DND-41 (cell line): ENCODE results near the gene MIOX.
A peak's percentile ranks its signal among the peaks of the same experiment; 100 is the strongest.

ENCODE experiments used
- ATAC-seq: fragments of 200-7000 bp; cut with Tn5 transposase; 3 replicates; pipeline ENCODE4 v1.9.1; 2021; ENCODE audit warnings: low read depth; ENCODE audit not compliant: insufficient read depth
- DNase-seq: peaks from one replicate; pipeline ENCODE4 v3.0.0-alpha.2; 2020
- H2AFZ ChIP-seq: 2 replicates; pipeline ENCODE4 v1.6.0; 2012; ENCODE audit warnings: low read depth, low read length
- H3K27ac ChIP-seq: 2 replicates; pipeline ENCODE4 v1.5.1; 2012; ENCODE audit warnings: low read length, inconsistent platforms
- H3K27me3 ChIP-seq: fragments of 200-600 bp; sonication (generic); 2 replicates; pipeline ENCODE4 v1.6.0; 2012; ENCODE audit warnings: low read length, mild to moderate bottlenecking, inconsistent platforms; ENCODE audit not compliant: insufficient read depth, poor library complexity
- H3K36me3 ChIP-seq: 2 replicates; pipeline ENCODE4 v1.5.1; 2012; ENCODE audit warnings: low read length, inconsistent platforms; ENCODE audit not compliant: insufficient read depth
- H3K4me1 ChIP-seq: 2 replicates; pipeline ENCODE4 v1.5.1; 2012; ENCODE audit warnings: mild to moderate bottlenecking, low read length; ENCODE audit not compliant: insufficient read depth
- H3K4me2 ChIP-seq: 2 replicates; pipeline ENCODE4 v1.6.0; 2012; ENCODE audit warnings: mild to moderate bottlenecking, moderate library complexity, low read length, inconsistent platforms; ENCODE audit not compliant: insufficient read depth
- H3K4me3 ChIP-seq, 2 experiments: fragments of 200-600 bp in 1 of 2; shearing (Covaris generic) in 1 of 2; 2 replicates each; pipeline ENCODE4 v1.5.1; 2012 to 2016; ENCODE audit warnings: inconsistent platforms in 2 of 2, low read length in 2 of 2, mild to moderate bottlenecking in 2 of 2, low read depth in 1 of 2, moderate library complexity in 1 of 2
- H3K79me2 ChIP-seq: 2 replicates; pipeline ENCODE4 v1.6.0; 2012; ENCODE audit warnings: low read length, inconsistent platforms; ENCODE audit not compliant: insufficient read depth
- H3K9ac ChIP-seq: 2 replicates; pipeline ENCODE4 v1.6.0; 2012; ENCODE audit warnings: low read depth, mild to moderate bottlenecking, inconsistent platforms, low read length, moderate library complexity
- H3K9me3 ChIP-seq: 2 replicates; pipeline ENCODE4 v1.5.1; 2012; ENCODE audit warnings: low read length, moderate library complexity, mild to moderate bottlenecking, inconsistent platforms; ENCODE audit not compliant: insufficient read depth, severe bottlenecking
- H4K20me1 ChIP-seq: 2 replicates; pipeline ENCODE4 v1.6.0; 2012; ENCODE audit warnings: low read length; ENCODE audit not compliant: insufficient read depth
- EZH2 ChIP-seq: IDR thresholded peaks from 3 replicates; pipeline ENCODE4 v1.6.1; 2012; ENCODE audit warnings: borderline replicate concordance, low read depth, mild to moderate bottlenecking, moderate library complexity, low read length, inconsistent platforms; ENCODE audit not compliant: severe bottlenecking
- TF ChIP-seq, protein P1 (sequence below): IDR thresholded peaks from 2 replicates; pipeline ENCODE4 v1.5.1; 2012; ENCODE audit warnings: borderline replicate concordance, low read length, moderate library complexity, mild to moderate bottlenecking; ENCODE audit not compliant: poor library complexity, severe bottlenecking; ENCODE audit errors: extremely low read depth

MIOX gene

DNA sequence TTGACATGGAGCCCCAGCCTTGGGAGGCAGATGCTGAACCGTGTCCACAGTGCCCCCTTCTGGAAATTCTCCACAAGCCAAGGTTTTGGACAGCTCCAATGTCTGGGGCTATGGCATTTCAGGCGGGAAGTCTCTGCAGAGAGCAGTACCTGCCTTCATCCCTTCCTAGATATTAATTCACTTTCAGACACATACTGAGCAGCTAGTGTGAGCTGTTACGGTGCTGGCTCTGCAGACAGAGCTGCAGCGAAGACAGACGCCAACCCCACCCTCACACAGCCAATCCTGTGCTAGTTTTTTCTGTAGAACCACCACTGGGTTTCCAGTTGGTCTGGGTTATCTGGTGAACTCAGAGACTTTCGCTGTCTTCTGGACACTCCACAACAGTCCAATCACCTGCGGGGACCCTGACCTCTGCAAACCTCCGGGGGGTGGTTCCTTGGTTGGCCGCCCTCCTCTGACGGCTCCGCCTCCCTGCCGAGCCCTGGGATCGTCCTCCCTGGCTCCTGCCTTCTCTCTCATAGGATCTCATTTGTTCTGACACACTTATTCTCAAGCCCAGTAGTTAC lies 11.7 kb downstream of the MIOX start:
- no peak overlapping the region for H3K27ac ChIP-seq
- TF ChIP-seq, protein P1, sequence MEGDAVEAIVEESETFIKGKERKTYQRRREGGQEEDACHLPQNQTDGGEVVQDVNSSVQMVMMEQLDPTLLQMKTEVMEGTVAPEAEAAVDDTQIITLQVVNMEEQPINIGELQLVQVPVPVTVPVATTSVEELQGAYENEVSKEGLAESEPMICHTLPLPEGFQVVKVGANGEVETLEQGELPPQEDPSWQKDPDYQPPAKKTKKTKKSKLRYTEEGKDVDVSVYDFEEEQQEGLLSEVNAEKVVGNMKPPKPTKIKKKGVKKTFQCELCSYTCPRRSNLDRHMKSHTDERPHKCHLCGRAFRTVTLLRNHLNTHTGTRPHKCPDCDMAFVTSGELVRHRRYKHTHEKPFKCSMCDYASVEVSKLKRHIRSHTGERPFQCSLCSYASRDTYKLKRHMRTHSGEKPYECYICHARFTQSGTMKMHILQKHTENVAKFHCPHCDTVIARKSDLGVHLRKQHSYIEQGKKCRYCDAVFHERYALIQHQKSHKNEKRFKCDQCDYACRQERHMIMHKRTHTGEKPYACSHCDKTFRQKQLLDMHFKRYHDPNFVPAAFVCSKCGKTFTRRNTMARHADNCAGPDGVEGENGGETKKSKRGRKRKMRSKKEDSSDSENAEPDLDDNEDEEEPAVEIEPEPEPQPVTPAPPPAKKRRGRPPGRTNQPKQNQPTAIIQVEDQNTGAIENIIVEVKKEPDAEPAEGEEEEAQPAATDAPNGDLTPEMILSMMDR: peak; percentile 85
- no peak for TF ChIP-seq EZH2
- H3K9me3 ChIP-seq: no peaks in the 10 kb centered on the region
- DNase-seq: peak; percentile 73
- H3K4me3 ChIP-seq: no peak overlapping the region
- ATAC-seq: peak; percentile 87
- H3K4me2 ChIP-seq: no peak overlapping the region
- no peaks in the 10 kb centered on the region for H3K79me2 ChIP-seq
- H2AFZ ChIP-seq: no peak overlapping the region
- no peak overlapping the region for H3K9ac ChIP-seq
- no peaks in the 10 kb centered on the region for H3K27me3 ChIP-seq
- H3K4me1 ChIP-seq: no peaks in the 10 kb centered on the region
- peaks cover 15% of the 10 kb centered on the region for H3K36me3 ChIP-seq
- no peaks in the 10 kb centered on the region; the same call in 1 of the 2 replicates for H4K20me1 ChIP-seq

- no peak overlapping the region for H2AFZ ChIP-seq
- no peak overlapping the region for H3K4me2 ChIP-seq
- no peaks in the 10 kb centered on the region for H3K27me3 ChIP-seq
- peaks cover 30% of the 10 kb centered on the region for H3K36me3 ChIP-seq
- H3K4me1 ChIP-seq: peaks cover 11% of the 10 kb centered on the region
- peaks cover 10% of the 10 kb centered on the region for H3K79me2 ChIP-seq
- TF ChIP-seq EZH2: no peak
- TF ChIP-seq, protein P1: no peak
- DNase-seq (no peak), ATAC-seq (no peak)
- H3K9ac ChIP-seq: no peak overlapping the region
- no peak overlapping the region for H3K27ac ChIP-seq
- H3K9me3 ChIP-seq: no peaks in the 10 kb centered on the region
- peaks cover 7% of the 10 kb centered on the region; the same call in 1 of the 2 replicates for H4K20me1 ChIP-seq
- no peak overlapping the region for H3K4me3 ChIP-seq
Measured at GRCh38 chr22:50500452-50500851, 13.8 kb downstream of the MIOX start.

- Histone ChIP-seq H3K27me3 (no peaks in the 10 kb centered on the region), H2AFZ (no peak overlapping the region), H3K9ac (no peak overlapping the region), H3K4me3 (no peak overlapping the region), H4K20me1 (peaks cover 13% of the 10 kb centered on the region), H3K4me1 (peaks cover 27% of the 10 kb centered on the region), H3K4me2 (no peak overlapping the region), H3K9me3 (no peaks in the 10 kb centered on the region), H3K36me3 (peaks cover 39% of the 10 kb centered on the region), H3K27ac (no peak overlapping the region), H3K79me2 (peaks cover 27% of the 10 kb centered on the region)
- DNase-seq (no peak), ATAC-seq (no peak)
- no peak for TF ChIP-seq EZH2
- TF ChIP-seq, protein P1: no peak
Measured at GRCh38 chr22:50502096-50502495, 15.4 kb downstream of the MIOX start.
